ENCODE measurements around the gene NFE2L3. TPM values are rescaled to one million over a fixed set of nuclear protein-coding genes. Genes with fewer than 3 reads are reported as not detected.

Gene NFE2L3
- total and polyA plus RNA-seq, 2 donors (not counting 3 experiments of a cell fraction or from before 2014, with no cell fraction given), result 29.6 to 40.2 TPM

GRCh38 chr7:26135551-26135950 lies 16.4 kb upstream of the NFE2L3 start:
- dilution Hi-C loops (cut with MboI; ENCODE audit: extremely low pct_ligation_motif_present, low sequenced_read_pairs) (no loop called here), intact Hi-C loops (cut with micrococcal nuclease) (no loop called here)
- no peak overlapping the region for H3K27ac ChIP-seq (ENCODE audit: insufficient read depth, low read depth, low read length)
- CTCF ChIA-PET, result no interaction called here
- FAIRE-seq, result no peak
- H3K4me3 ChIP-seq (replicated peaks in 1 of 3; ENCODE audit: insufficient read depth in 1 of 3, low read depth in 1 of 3, low read length in 3 of 3), result no peak overlapping the region
- H3K9ac ChIP-seq (replicated peaks; ENCODE audit: extremely low read depth, insufficient read depth, low read length), result no peak overlapping the region
- H3K36me3 ChIP-seq (ENCODE audit: control insufficient read depth in 2 of 2, extremely low read depth in 1 of 2, insufficient read depth in 2 of 2, low read length in 2 of 2), result no peaks in the 10 kb centered on the region
- no peak for TF ChIP-seq POLR2A (IDR thresholded peaks at IDR 0.05; ENCODE audit: low read depth, low read length)
- no peak for TF ChIP-seq MAX (IDR thresholded peaks at IDR 0.05; ENCODE audit: insufficient read depth, insufficient read length)
- TF ChIP-seq FOS (IDR thresholded peaks at IDR 0.05; ENCODE audit: borderline replicate concordance, insufficient read depth, low read length), result no peak
- no peak for TF ChIP-seq CTCF (IDR thresholded peaks at IDR 0.05; ENCODE audit: extremely low read depth in 1 of 2, insufficient read depth in 1 of 2, low read depth in 1 of 2, low read length in 2 of 2)
- TF ChIP-seq GATA2 (IDR thresholded peaks at IDR 0.05; ENCODE audit: insufficient read depth, insufficient read length, low read depth, low read length), result no peak
- no peak for TF ChIP-seq EZH2 (IDR thresholded peaks at IDR 0.05; ENCODE audit: borderline replicate concordance, low read depth, low read length, severe bottlenecking)
- no peak for TF ChIP-seq JUN (IDR thresholded peaks at IDR 0.05; ENCODE audit: borderline replicate concordance, insufficient read depth, insufficient read length, low read depth)
- TF ChIP-seq POLR2AphosphoS5 (IDR thresholded peaks at IDR 0.05; ENCODE audit: insufficient read depth, low read depth, low read length), result no peak
- no peak for TF ChIP-seq MYC (IDR thresholded peaks at IDR 0.05; ENCODE audit: low read depth, low read length)
- no peaks in the 10 kb centered on the region for H3K79me2 ChIP-seq (ENCODE audit: control insufficient read depth, insufficient read depth, low read length)
- H3K9me3 ChIP-seq (replicated peaks; ENCODE audit: control insufficient read depth, insufficient read depth, low read length), result no peaks in the 10 kb centered on the region
- no peak overlapping the region for H3K4me2 ChIP-seq (ENCODE audit: insufficient read depth, low read length)
- BruUV-seq (replicated peaks), result no TSS peak
- no peak overlapping the region for H2AFZ ChIP-seq (ENCODE audit: low read depth, low read length)
- H3K27me3 ChIP-seq (ENCODE audit: control insufficient read depth in 2 of 2, insufficient read depth in 2 of 2, low read length in 2 of 2), result peaks cover 10 to 19% of the 10 kb centered on the region in 2 experiments
- POLR2A ChIA-PET, result no interaction called here
- no peaks in the 10 kb centered on the region for H3K9me1 ChIP-seq (replicated peaks; ENCODE audit: control insufficient read depth, extremely low read depth, insufficient read depth, low read length)
- DNase-seq (ENCODE audit: low read depth, low spot score), result no peak
- no peaks in the 10 kb centered on the region for H3K4me1 ChIP-seq (ENCODE audit: control insufficient read depth, extremely low read depth, insufficient read depth, low read length)
- no peaks in the 10 kb centered on the region for H4K20me1 ChIP-seq (replicated peaks; ENCODE audit: control insufficient read depth, extremely low read depth, insufficient read depth, low read length)

All from endothelial cell of umbilical vein (primary cell).